K562 (cell line): ENCODE measurements around the gene SPON2. TPM values are rescaled to one million over a fixed set of nuclear protein-coding genes. Genes with fewer than 3 reads are reported as not detected.

Source experiments
- CHD4 ChIP-seq: fragments of 200-600 bp; sonication (generic); IDR thresholded peaks from 3 replicates; pipeline ENCODE4 v1.6.1; 2012; ENCODE audit warnings: low read depth, mild to moderate bottlenecking, mixed read lengths, low read length, inconsistent platforms; ENCODE audit not compliant: insufficient read depth, insufficient replicate concordance, poor library complexity, severe bottlenecking
- DPF2 ChIP-seq: fragments of 450-650 bp; IDR thresholded peaks from 2 replicates; pipeline ENCODE4 v1.6.1; 2016
- HDGF ChIP-seq: fragments of 450-650 bp; IDR thresholded peaks from 2 replicates; pipeline ENCODE4 v1.6.1; 2016
- MYNN ChIP-seq, 2 experiments: sonication (generic); formaldehyde crosslinking in 1 of 2; IDR thresholded peaks; 2 replicates each; pipeline versions ENCODE4 v1.5.0 to v1.6.1; 2016 to 2020; ENCODE audit warnings: antibody characterized with exemption in 1 of 2, missing genetic modification reagents in 1 of 2
- NFATC3 ChIP-seq: fragments of 450-650 bp; IDR thresholded peaks from 2 replicates; pipeline ENCODE4 v1.6.1; 2017; ENCODE audit warnings: mild to moderate bottlenecking
- POLR2H ChIP-seq: IDR thresholded peaks from 2 replicates; pipeline ENCODE4 v1.6.1; 2016; ENCODE audit warnings: missing genetic modification characterization, low read depth, mild to moderate bottlenecking, control low read depth, missing compliant biosample characterization, moderate library complexity
- RBM14 ChIP-seq: fragments of 200-400 bp; formaldehyde crosslinking; IDR thresholded peaks from 2 replicates; pipeline ENCODE4 v1.6.1; 2018; ENCODE audit warnings: low read depth, mild to moderate bottlenecking, low read length, moderate library complexity, borderline replicate concordance; ENCODE audit not compliant: insufficient read depth
- TCF7 ChIP-seq: sonication (generic); IDR thresholded peaks from 2 replicates; pipeline ENCODE4 v1.6.1; 2016; ENCODE audit warnings: antibody characterized with exemption, borderline replicate concordance
- TEAD2 ChIP-seq: fragments of 450-650 bp; IDR thresholded peaks from 2 replicates; pipeline ENCODE4 v1.6.1; 2016; ENCODE audit warnings: missing genetic modification characterization, control low read depth, missing compliant biosample characterization
- TOE1 ChIP-seq, 2 experiments: fragments of 450-650 bp in 1 of 2; sonication (generic) in 1 of 2; formaldehyde crosslinking in 1 of 2; IDR thresholded peaks; 2 replicates each; pipeline versions ENCODE4 v1.7.1 to v1.8.0; 2016 to 2022; ENCODE audit warnings: borderline replicate concordance in 2 of 2, mild to moderate bottlenecking in 2 of 2, antibody characterized with exemption in 1 of 2, inconsistent platforms in 1 of 2, low read depth in 1 of 2, missing genetic modification reagents in 1 of 2, moderate library complexity in 1 of 2
- ZBED1 ChIP-seq: IDR thresholded peaks from 2 replicates; pipeline ENCODE4 v1.6.1; 2014
- ZNF408 ChIP-seq: fragments of 250-450 bp; sonication (Bioruptor Pico); IDR thresholded peaks from 2 replicates; pipeline ENCODE4 v1.4.0; 2020; ENCODE audit warnings: low read depth, mild to moderate bottlenecking, moderate library complexity
- ZNF639 ChIP-seq, 2 experiments: fragments of 200-800 bp in 1 of 2; sonication (Bioruptor generic) in 1 of 2; sonication (generic) in 1 of 2; formaldehyde crosslinking in 1 of 2; IDR thresholded peaks in 1 of 2; conservative IDR thresholded peaks in 1 of 2; 2 replicates each; pipeline versions ENCODE4 v1.5.0 to v1.6.1; 2016 to 2020; ENCODE audit warnings: missing compliant biosample characterization in 1 of 2, missing genetic modification characterization in 1 of 2, missing genetic modification reagents in 1 of 2
- polyA plus RNA-seq, 8 experiments: library from polyadenylated mRNA; depleted of rRNA in 4 of 8; stranded (reverse) in 5 of 8; unstranded in 3 of 8; fragments of >200 nt; fragmentation: Nextera tagmentation in 2 of 8; fragmentation: Illumina TruSeq in 1 of 8; extraction: Ambion mirVana in 2 of 8; extraction: Trizol in 1 of 8; gene quantifications; 2 replicates each; pipeline versions ENCODE4 v1.2.1 to v1.2.3, GENCODE V29; 2011 to 2014; ENCODE audit warnings: inconsistent platforms in 1 of 8, missing spikeins in 1 of 8
- total RNA-seq, 7 experiments: library from RNA; depleted of rRNA in 6 of 7; stranded (reverse); fragments of >200 nt in 6 of 7; fragmentation: Illumina TruSeq in 2 of 7; extraction: Trizol in 2 of 7; gene quantifications; 2 replicates each; pipeline versions ENCODE4 v1.2.1 to v1.2.3, GENCODE V29; 2011 to 2021; ENCODE audit warnings: low replicate concordance in 1 of 7
- TF ChIP-seq, protein P1 (sequence below): sonication (generic); formaldehyde crosslinking; IDR thresholded peaks from 2 replicates; pipeline ENCODE4 v1.8.0; 2022; ENCODE audit warnings: mild to moderate bottlenecking, missing genetic modification reagents
- TF ChIP-seq, protein P2 (sequence below): sonication (generic); formaldehyde crosslinking; IDR thresholded peaks from 2 replicates; pipeline ENCODE4 v1.8.0; 2023; ENCODE audit warnings: missing genetic modification reagents, mild to moderate bottlenecking, borderline replicate concordance

The SPON2 gene
- total and polyA plus RNA-seq, 9 of the 15 experiments (the other 6 are each of a cell fraction or from before 2014, with no cell fraction given) = 0.21 to 2.2 (median 0.83) TPM

- TF ChIP-seq DPF2 (no peak), TCF7 (no peak), POLR2H (tag) (no peak), ZNF408 (CRISPR knock-in tag) (no peak), HDGF (no peak; the same call in 1 of the 2 replicates), MYNN (IDR thresholded peaks at IDR 0.05) (no peak), MYNN (CRISPR knock-in tag; IDR thresholded peaks at IDR 0.05) (no peak), ZBED1 (no peak), RBM14 (no peak), NFATC3 (no peak), TOE1 (IDR thresholded peaks at IDR 0.05; ENCODE audit: borderline replicate concordance) (no peak), TOE1 (CRISPR knock-in tag; IDR thresholded peaks at IDR 0.05; ENCODE audit: borderline replicate concordance, low read depth) (no peak), TEAD2 (no peak), ZNF639 (CRISPR knock-in tag; conservative IDR thresholded peaks at IDR 0.05 in 1 of 2, IDR thresholded peaks at IDR 0.05 in 1 of 2) (no peak), CHD4 (no peak)
- TF ChIP-seq, protein P1, sequence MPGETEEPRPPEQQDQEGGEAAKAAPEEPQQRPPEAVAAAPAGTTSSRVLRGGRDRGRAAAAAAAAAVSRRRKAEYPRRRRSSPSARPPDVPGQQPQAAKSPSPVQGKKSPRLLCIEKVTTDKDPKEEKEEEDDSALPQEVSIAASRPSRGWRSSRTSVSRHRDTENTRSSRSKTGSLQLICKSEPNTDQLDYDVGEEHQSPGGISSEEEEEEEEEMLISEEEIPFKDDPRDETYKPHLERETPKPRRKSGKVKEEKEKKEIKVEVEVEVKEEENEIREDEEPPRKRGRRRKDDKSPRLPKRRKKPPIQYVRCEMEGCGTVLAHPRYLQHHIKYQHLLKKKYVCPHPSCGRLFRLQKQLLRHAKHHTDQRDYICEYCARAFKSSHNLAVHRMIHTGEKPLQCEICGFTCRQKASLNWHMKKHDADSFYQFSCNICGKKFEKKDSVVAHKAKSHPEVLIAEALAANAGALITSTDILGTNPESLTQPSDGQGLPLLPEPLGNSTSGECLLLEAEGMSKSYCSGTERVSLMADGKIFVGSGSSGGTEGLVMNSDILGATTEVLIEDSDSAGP (CRISPR knock-in tag) = no peak
- TF ChIP-seq, protein P2, sequence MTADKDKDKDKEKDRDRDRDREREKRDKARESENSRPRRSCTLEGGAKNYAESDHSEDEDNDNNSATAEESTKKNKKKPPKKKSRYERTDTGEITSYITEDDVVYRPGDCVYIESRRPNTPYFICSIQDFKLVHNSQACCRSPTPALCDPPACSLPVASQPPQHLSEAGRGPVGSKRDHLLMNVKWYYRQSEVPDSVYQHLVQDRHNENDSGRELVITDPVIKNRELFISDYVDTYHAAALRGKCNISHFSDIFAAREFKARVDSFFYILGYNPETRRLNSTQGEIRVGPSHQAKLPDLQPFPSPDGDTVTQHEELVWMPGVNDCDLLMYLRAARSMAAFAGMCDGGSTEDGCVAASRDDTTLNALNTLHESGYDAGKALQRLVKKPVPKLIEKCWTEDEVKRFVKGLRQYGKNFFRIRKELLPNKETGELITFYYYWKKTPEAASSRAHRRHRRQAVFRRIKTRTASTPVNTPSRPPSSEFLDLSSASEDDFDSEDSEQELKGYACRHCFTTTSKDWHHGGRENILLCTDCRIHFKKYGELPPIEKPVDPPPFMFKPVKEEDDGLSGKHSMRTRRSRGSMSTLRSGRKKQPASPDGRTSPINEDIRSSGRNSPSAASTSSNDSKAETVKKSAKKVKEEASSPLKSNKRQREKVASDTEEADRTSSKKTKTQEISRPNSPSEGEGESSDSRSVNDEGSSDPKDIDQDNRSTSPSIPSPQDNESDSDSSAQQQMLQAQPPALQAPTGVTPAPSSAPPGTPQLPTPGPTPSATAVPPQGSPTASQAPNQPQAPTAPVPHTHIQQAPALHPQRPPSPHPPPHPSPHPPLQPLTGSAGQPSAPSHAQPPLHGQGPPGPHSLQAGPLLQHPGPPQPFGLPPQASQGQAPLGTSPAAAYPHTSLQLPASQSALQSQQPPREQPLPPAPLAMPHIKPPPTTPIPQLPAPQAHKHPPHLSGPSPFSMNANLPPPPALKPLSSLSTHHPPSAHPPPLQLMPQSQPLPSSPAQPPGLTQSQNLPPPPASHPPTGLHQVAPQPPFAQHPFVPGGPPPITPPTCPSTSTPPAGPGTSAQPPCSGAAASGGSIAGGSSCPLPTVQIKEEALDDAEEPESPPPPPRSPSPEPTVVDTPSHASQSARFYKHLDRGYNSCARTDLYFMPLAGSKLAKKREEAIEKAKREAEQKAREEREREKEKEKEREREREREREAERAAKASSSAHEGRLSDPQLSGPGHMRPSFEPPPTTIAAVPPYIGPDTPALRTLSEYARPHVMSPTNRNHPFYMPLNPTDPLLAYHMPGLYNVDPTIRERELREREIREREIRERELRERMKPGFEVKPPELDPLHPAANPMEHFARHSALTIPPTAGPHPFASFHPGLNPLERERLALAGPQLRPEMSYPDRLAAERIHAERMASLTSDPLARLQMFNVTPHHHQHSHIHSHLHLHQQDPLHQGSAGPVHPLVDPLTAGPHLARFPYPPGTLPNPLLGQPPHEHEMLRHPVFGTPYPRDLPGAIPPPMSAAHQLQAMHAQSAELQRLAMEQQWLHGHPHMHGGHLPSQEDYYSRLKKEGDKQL (CRISPR knock-in tag) = no peak
These were observed 41.8 kb downstream of the SPON2 start (continued) for GRCh38 chr4:1130316-1131186.
